Transverse colon (tissue), 3 donors: Measurements from ENCODE around the gene CDH22.

Experiments used
- CTCF ChIP-seq, 5 experiments: fragments of 200-600 bp in 3 of 5; fragments of 450-650 bp in 2 of 5; sonication (generic) in 3 of 5; IDR thresholded peaks; 1 replicate in 2 of 5; 2 replicates in 3 of 5; pipeline ENCODE4 v1.5.1; 2016 to 2017; ENCODE audit warnings: antibody characterized with exemption in 5 of 5, inconsistent platforms in 3 of 5, mild to moderate bottlenecking in 2 of 5, moderate library complexity in 1 of 5
- EP300 ChIP-seq: sonication (generic); formaldehyde crosslinking; IDR thresholded peaks from one replicate; pipeline ENCODE4 v1.6.1; 2017; ENCODE audit warnings: antibody characterized with exemption, low read depth

GRCh38 chr20:46129955-46130481 lies 178.3 kb downstream of the CDH22 start:
- no peak for TF ChIP-seq EP300
- no peak for TF ChIP-seq CTCF (IDR thresholded peaks at IDR 0.05)
